GM12872 (cell line): ENCODE data around the gene GPATCH2.

ENCODE experiments used
- TF ChIP-seq, protein P1 (sequence below): IDR thresholded peaks from 3 replicates; pipeline ENCODE4 v1.5.1; 2011; ENCODE audit warnings: low read depth, mild to moderate bottlenecking, low read length, moderate library complexity; ENCODE audit not compliant: insufficient read depth

GPATCH2 gene

DNA sequence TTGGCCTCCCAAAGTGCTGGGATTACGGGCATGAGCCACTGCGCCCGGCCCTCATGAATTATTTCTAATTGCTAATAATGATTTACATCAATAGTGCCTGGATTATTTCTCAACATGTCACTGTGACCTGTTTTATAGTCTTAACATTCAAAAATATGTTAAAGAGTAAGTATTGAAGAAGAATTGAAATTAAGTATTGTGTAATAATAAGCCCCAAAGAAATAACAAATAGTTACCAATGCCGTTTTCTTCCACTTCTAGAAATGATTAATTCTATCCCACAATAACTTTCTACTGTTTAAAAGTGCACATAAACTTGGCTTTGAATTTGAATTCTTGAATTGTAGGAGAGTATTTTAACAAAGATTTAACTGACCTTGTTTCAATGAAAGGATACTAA is 19.8 kb upstream of the GPATCH2 start:
- TF ChIP-seq, protein P1, sequence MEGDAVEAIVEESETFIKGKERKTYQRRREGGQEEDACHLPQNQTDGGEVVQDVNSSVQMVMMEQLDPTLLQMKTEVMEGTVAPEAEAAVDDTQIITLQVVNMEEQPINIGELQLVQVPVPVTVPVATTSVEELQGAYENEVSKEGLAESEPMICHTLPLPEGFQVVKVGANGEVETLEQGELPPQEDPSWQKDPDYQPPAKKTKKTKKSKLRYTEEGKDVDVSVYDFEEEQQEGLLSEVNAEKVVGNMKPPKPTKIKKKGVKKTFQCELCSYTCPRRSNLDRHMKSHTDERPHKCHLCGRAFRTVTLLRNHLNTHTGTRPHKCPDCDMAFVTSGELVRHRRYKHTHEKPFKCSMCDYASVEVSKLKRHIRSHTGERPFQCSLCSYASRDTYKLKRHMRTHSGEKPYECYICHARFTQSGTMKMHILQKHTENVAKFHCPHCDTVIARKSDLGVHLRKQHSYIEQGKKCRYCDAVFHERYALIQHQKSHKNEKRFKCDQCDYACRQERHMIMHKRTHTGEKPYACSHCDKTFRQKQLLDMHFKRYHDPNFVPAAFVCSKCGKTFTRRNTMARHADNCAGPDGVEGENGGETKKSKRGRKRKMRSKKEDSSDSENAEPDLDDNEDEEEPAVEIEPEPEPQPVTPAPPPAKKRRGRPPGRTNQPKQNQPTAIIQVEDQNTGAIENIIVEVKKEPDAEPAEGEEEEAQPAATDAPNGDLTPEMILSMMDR = no peak

GRCh38 chr1:217647791-217648190 is 16.9 kb upstream of the GPATCH2 start:
- TF ChIP-seq, protein P1 = no peak

GRCh38 chr1:217642455-217642854 is 11.6 kb upstream of the GPATCH2 start:
- TF ChIP-seq, protein P1 = no peak

DNA sequence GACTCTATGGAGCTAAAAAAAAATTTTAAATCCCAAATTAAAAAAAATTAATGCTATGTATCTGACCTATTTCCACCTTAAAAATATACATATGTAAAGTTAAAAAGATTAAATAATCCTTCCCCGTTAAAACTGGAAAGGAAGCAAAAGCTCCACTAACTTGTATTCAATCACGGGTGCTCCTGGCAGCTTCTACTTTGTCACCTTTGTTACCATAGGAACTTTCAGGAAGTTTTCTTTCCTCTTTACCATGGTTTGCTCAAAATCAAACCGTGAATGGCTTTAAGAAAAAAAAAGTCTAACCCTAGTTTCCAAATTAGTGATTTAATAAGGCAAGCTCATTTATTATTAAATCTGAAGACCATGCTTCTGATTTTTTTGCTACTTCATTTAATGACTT is 3.5 kb downstream of the GPATCH2 start:
- TF ChIP-seq, protein P1 = no peak

DNA sequence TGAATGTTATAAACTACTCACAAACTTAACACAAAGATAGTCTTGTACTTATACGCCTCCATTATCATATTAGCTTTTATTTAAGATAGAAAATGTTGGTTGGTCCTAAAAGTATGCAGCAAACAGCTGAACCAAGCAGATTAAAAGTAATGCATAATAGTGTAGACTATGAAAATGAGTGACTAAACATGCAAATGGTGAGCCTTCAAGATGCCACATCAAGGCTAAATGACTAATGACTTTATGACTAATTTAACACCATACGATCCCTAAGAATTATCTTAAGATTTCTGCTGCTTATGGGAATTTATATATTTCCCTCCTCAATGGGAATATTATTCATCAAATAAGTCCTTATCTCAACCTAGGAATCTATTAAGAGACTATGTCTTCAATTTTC is 4.6 kb downstream of the GPATCH2 start:
- TF ChIP-seq, protein P1 = no peak

- TF ChIP-seq, protein P1 = no peak
Observed at GRCh38 chr1:217622042-217622441, 8.8 kb downstream of the GPATCH2 start.

GRCh38 chr1:217620814-217621213 is 10.1 kb downstream of the GPATCH2 start:
- TF ChIP-seq, protein P1 = no peak

DNA sequence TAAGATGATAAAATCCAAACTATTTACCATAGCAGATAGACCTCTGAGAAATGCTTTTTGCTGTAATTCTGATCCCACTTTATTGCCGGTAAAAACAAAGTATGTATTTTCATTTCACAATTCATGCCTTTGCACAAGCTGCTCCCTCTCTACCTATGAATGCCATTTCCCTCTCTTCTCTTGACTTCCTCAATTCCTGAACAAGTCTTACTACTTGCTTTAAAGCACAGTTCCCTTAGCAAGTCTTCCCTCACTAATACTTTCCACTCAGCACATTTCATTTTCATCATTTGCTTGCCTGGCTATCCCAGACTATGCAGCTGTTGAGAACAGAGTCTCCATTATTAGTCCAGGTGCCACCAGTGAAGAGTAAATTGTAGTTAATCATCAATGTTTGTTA is 13.8 kb downstream of the GPATCH2 start:
- TF ChIP-seq, protein P1 = no peak
